GM21447 (cell line): ENCODE results near the gene IMMT.

Experiments
- ATAC-seq: cut with Tn5 transposase; IDR thresholded peaks from one replicate; pipeline ENCODE4 v1.9.1; 2021; ENCODE audit not compliant: unreplicated experiment

IMMT gene

GRCh38 chr2:86094229-86094628 lies 101.0 kb downstream of the IMMT start:
- ATAC-seq = no peak
